ENCODE results near the gene PLPP2. TPM values are rescaled to one million over a fixed set of nuclear protein-coding genes. Genes with fewer than 3 reads are reported as not detected.

The PLPP2 gene
- polyA plus RNA-seq, 1 donor from 2014 or later: 2.1 TPM

- no peaks in the 10 kb centered on the region for H4K20me1 ChIP-seq (ENCODE audit: insufficient read depth)
- H3K9me2 ChIP-seq (ENCODE audit: insufficient read depth, low read length): no peaks in the 10 kb centered on the region
- no peaks in the 10 kb centered on the region for H3K27me3 ChIP-seq (ENCODE audit: insufficient read depth, low read depth, low read length)
- H3K9me3 ChIP-seq (ENCODE audit: low read length): peaks cover 20% of the 10 kb centered on the region
- no peak for TF ChIP-seq CTCF (IDR thresholded peaks at IDR 0.05; ENCODE audit: poor library complexity, severe bottlenecking)
- no peak overlapping the region for H2AFZ ChIP-seq (ENCODE audit: low read depth, low read length)
- no peak overlapping the region for H3K9ac ChIP-seq (ENCODE audit: low read length)
- H3K27ac ChIP-seq (ENCODE audit: low read length): no peak overlapping the region
- no peak overlapping the region for H3K4me3 ChIP-seq (ENCODE audit: low read length)
- H3K4me2 ChIP-seq (ENCODE audit: low read length): no peak overlapping the region
- no peaks in the 10 kb centered on the region for H3F3A ChIP-seq (ENCODE audit: insufficient read depth, low read length, poor library complexity, severe bottlenecking)
- H3K36me3 ChIP-seq (ENCODE audit: insufficient read depth, low read length): peaks cover 25% of the 10 kb centered on the region
- peaks cover 3% of the 10 kb centered on the region for H3K79me2 ChIP-seq (replicated peaks; ENCODE audit: insufficient read depth, low read length)
These were observed 34.8 kb upstream of the PLPP2 start for GRCh38 chr19:325937-326565.

DNA sequence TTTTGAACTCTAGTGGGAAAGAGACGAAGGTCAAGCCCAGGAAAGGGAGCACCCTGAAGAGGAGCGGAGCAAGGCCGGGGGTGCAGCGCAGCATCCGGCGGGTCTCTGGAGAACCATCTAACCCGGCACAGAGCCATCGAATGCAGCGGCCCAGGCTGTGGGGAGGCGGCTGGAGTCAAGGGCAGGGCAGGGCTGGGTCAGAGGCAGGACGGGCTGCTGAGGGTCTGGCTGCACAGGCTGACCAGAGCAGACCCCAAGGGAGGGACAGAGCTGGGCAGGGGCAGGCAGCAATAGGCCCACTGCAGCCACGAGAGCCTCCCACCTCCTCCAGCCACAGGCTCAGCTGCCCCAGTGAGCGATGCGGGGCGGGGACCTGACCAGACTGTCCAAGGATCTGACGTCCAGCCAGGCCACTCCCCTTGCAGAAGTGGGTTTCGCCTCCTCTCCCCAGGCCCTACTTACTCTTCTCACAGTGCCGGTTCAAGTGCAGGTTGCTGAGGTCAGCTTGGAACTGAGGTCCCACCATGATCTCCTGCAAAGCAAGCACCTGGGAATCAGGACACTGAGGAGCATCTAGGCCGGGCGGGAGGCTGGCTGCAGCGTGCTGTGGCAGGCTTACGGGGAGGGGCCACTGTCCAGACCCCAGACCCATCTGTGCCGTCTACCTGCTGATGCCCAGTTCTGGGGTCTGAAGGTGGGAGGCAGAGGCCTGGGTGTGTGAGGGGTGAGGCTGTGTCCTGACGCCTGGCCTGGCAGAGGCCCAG is 34.2 kb upstream of the PLPP2 start:
- Histone ChIP-seq H3K9me3 (ENCODE audit: low read length) (peaks cover 27% of the 10 kb centered on the region), H3K4me3 (ENCODE audit: low read length) (no peak overlapping the region), H3K36me3 (ENCODE audit: insufficient read depth, low read length) (peaks cover 29% of the 10 kb centered on the region), H3K79me2 (replicated peaks; ENCODE audit: insufficient read depth, low read length) (no peaks in the 10 kb centered on the region), H3K4me2 (ENCODE audit: low read length) (no peak overlapping the region), H3K9me2 (ENCODE audit: insufficient read depth, low read length) (no peaks in the 10 kb centered on the region), H3K27ac (ENCODE audit: low read length) (no peak overlapping the region), H4K20me1 (ENCODE audit: insufficient read depth) (no peaks in the 10 kb centered on the region), H3K27me3 (ENCODE audit: insufficient read depth, low read depth, low read length) (no peaks in the 10 kb centered on the region), H3F3A (ENCODE audit: insufficient read depth, low read length, poor library complexity, severe bottlenecking) (no peaks in the 10 kb centered on the region), H2AFZ (ENCODE audit: low read depth, low read length) (no peak overlapping the region), H3K9ac (ENCODE audit: low read length) (no peak overlapping the region)
- no peak for TF ChIP-seq POLR2AphosphoS5 (IDR thresholded peaks at IDR 0.05)
- no peak for TF ChIP-seq RAD21 (conservative IDR thresholded peaks at IDR 0.05)
- no peak for TF ChIP-seq EZH2 (IDR thresholded peaks at IDR 0.05; ENCODE audit: borderline replicate concordance, insufficient read depth, low read length, poor library complexity, severe bottlenecking)
- no peak for TF ChIP-seq MXI1 (conservative IDR thresholded peaks at IDR 0.05; ENCODE audit: poor library complexity, severe bottlenecking)
- TF ChIP-seq TAF1 (IDR thresholded peaks at IDR 0.05; ENCODE audit: low read depth): no peak
- TF ChIP-seq, protein P1, sequence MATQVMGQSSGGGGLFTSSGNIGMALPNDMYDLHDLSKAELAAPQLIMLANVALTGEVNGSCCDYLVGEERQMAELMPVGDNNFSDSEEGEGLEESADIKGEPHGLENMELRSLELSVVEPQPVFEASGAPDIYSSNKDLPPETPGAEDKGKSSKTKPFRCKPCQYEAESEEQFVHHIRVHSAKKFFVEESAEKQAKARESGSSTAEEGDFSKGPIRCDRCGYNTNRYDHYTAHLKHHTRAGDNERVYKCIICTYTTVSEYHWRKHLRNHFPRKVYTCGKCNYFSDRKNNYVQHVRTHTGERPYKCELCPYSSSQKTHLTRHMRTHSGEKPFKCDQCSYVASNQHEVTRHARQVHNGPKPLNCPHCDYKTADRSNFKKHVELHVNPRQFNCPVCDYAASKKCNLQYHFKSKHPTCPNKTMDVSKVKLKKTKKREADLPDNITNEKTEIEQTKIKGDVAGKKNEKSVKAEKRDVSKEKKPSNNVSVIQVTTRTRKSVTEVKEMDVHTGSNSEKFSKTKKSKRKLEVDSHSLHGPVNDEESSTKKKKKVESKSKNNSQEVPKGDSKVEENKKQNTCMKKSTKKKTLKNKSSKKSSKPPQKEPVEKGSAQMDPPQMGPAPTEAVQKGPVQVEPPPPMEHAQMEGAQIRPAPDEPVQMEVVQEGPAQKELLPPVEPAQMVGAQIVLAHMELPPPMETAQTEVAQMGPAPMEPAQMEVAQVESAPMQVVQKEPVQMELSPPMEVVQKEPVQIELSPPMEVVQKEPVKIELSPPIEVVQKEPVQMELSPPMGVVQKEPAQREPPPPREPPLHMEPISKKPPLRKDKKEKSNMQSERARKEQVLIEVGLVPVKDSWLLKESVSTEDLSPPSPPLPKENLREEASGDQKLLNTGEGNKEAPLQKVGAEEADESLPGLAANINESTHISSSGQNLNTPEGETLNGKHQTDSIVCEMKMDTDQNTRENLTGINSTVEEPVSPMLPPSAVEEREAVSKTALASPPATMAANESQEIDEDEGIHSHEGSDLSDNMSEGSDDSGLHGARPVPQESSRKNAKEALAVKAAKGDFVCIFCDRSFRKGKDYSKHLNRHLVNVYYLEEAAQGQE (IDR thresholded peaks at IDR 0.05; ENCODE audit: borderline replicate concordance): no peak
- TF ChIP-seq SMC3 (conservative IDR thresholded peaks at IDR 0.05; ENCODE audit: poor library complexity): no peak
- no peak for TF ChIP-seq EP300 (conservative IDR thresholded peaks at IDR 0.05; ENCODE audit: poor library complexity, severe bottlenecking)
- TF ChIP-seq CTCF (IDR thresholded peaks at IDR 0.05; ENCODE audit: poor library complexity, severe bottlenecking): no peak
